Esophagus (tissue), 2 donors: Measurements from ENCODE around the gene RELCH. TPM values are rescaled to one million over a fixed set of nuclear protein-coding genes. Genes with fewer than 3 reads are reported as not detected.
A peak's percentile ranks its signal among the peaks of the same experiment; 100 is the strongest.

Source experiments
- H3K27ac ChIP-seq, 2 donors: one replicate each; pipeline ENCODE4 v1.5.1; 2013; ENCODE audit warnings: low read depth in 2 of 2, mild to moderate bottlenecking in 2 of 2, inconsistent platforms in 1 of 2, low read length in 1 of 2, moderate library complexity in 1 of 2
- H3K27me3 ChIP-seq, 2 donors: one replicate each; pipeline ENCODE4 v1.6.1; 2013; ENCODE audit warnings: low read length in 2 of 2, control low read depth in 1 of 2, mild to moderate bottlenecking in 1 of 2; ENCODE audit not compliant: insufficient read depth in 2 of 2, control insufficient read depth in 1 of 2
- H3K36me3 ChIP-seq, 2 donors: one replicate each; pipeline ENCODE4 v1.6.1; 2013; ENCODE audit warnings: low read length in 1 of 2; ENCODE audit not compliant: control insufficient read depth in 2 of 2, insufficient read depth in 2 of 2
- H3K4me1 ChIP-seq, 2 donors: one replicate each; pipeline ENCODE4 v1.6.1; 2013; ENCODE audit warnings: low read length in 1 of 2; ENCODE audit not compliant: control insufficient read depth in 2 of 2, insufficient read depth in 2 of 2
- H3K4me3 ChIP-seq, 2 donors: one replicate each; pipeline ENCODE4 v1.5.1; 2013; ENCODE audit warnings: low read length in 2 of 2, mild to moderate bottlenecking in 2 of 2, low read depth in 1 of 2, moderate library complexity in 1 of 2
- H3K9me3 ChIP-seq, 2 donors: one replicate each; pipeline ENCODE4 v1.6.1; 2013; ENCODE audit warnings: mild to moderate bottlenecking in 2 of 2, low read depth in 1 of 2, low read length in 1 of 2, moderate library complexity in 1 of 2; ENCODE audit not compliant: control insufficient read depth in 2 of 2, insufficient read depth in 1 of 2
- WGBS, 2 donors: extraction: QIAGEN DNeasy Blood & Tissue Kit; methylation state at CpG; one replicate each; pipeline ENCODE4 v1.1.7; 2013; 5-methylcytosine and 5-hydroxymethylcytosine counted together
- polyA plus RNA-seq, 2 donors: library from polyadenylated mRNA; stranded (reverse); fragments of 200-250 nt; gene quantifications; one replicate each; pipeline ENCODE4 v1.2.3, GENCODE V29; 2013
- donor health status: healthy with polysubstance abuse.
- donor health status: Bipolar disorder and iron deficiency.

The RELCH gene
- polyA plus RNA-seq, 2 donors: 29.4 to 30.0 TPM

- Histone ChIP-seq H3K27me3 (no peaks in the 10 kb centered on the region), H3K27ac (peak overlapping the region in 1 of 2 donors; percentile 40)
- WGBS, 2 donors: 60 to 80% methylated on average over 4 of the region's 4 CpGs
These were observed 19.5 kb downstream of the RELCH start for GRCh38 chr18:62206593-62206992.

DNA sequence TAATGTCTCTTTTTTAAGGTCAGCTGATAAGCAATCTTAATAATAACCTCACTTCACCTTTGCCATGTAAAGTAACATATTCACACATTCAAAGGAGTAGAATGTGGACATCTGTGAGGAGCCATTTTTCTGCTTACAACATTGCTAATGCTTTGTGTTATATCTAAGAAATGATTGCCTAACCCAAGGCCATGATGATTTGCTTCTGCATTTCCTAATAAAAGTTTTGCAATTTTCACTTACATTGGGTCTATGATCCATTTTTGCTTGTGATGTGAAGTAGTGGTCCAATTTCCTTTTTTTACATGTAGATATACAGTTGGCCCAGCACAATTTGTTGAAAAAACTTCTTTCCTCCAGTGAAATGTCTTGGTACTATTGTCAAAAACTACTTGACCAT lies 22.0 kb downstream of the RELCH start:
- H3K27ac ChIP-seq: no peak overlapping the region
- no peaks in the 10 kb centered on the region for H3K4me1 ChIP-seq
- H3K27me3 ChIP-seq: no peaks in the 10 kb centered on the region
- no peak overlapping the region for H3K4me3 ChIP-seq
- H3K36me3 ChIP-seq: peaks cover 4% of the 10 kb centered on the region in 2 donors
- H3K9me3 ChIP-seq: no peaks in the 10 kb centered on the region

More at GRCh38 chr18:62206593-62206992, 19.5 kb downstream of the RELCH start:
- no peaks in the 10 kb centered on the region for H3K9me3 ChIP-seq
- no peak overlapping the region for H3K4me3 ChIP-seq
- H3K36me3 ChIP-seq: no peaks in the 10 kb centered on the region
- H3K4me1 ChIP-seq: no peaks in the 10 kb centered on the region

GRCh38 chr18:62210138-62210537 lies 23.1 kb downstream of the RELCH start:
- no peak overlapping the region for H3K27ac ChIP-seq
- no peaks in the 10 kb centered on the region for H3K9me3 ChIP-seq
- peaks cover 10 to 11% of the 10 kb centered on the region in 2 donors for H3K36me3 ChIP-seq
- no peaks in the 10 kb centered on the region for H3K4me1 ChIP-seq
- no peak overlapping the region for H3K4me3 ChIP-seq
- H3K27me3 ChIP-seq: no peaks in the 10 kb centered on the region
- WGBS, 2 donors: 94 to 100% methylated on average over 1 of the region's 1 CpG

GRCh38 chr18:62211325-62211828 lies 24.3 kb downstream of the RELCH start:
- H3K27ac ChIP-seq: no peak overlapping the region
- H3K36me3 ChIP-seq: peaks cover 10 to 11% of the 10 kb centered on the region in 2 donors
- H3K4me3 ChIP-seq: no peak overlapping the region
- H3K4me1 ChIP-seq: no peaks in the 10 kb centered on the region
- no peaks in the 10 kb centered on the region for H3K9me3 ChIP-seq
- H3K27me3 ChIP-seq: no peaks in the 10 kb centered on the region

- 73 to 79% methylated on average over 1 of the region's 1 CpG for WGBS, 2 donors
- peaks cover 10 to 11% of the 10 kb centered on the region in 2 donors for H3K36me3 ChIP-seq
- H3K4me1 ChIP-seq: no peaks in the 10 kb centered on the region
- no peak overlapping the region for H3K27ac ChIP-seq
- no peak overlapping the region for H3K4me3 ChIP-seq
- H3K27me3 ChIP-seq: no peaks in the 10 kb centered on the region
- no peaks in the 10 kb centered on the region for H3K9me3 ChIP-seq
These were observed 27.7 kb downstream of the RELCH start for GRCh38 chr18:62214790-62215189.

GRCh38 chr18:62224229-62224628 lies 37.2 kb downstream of the RELCH start:
- Histone ChIP-seq H3K36me3 (peaks cover 0 to 2% of the 10 kb centered on the region in 2 donors), H3K9me3 (peaks cover 0 to 2% of the 10 kb centered on the region in 2 donors), H3K4me1 (no peaks in the 10 kb centered on the region), H3K4me3 (no peak overlapping the region), H3K27ac (no peak overlapping the region), H3K27me3 (no peaks in the 10 kb centered on the region)
- 98 to 100% methylated on average over 2 of the region's 2 CpGs for whole genome bisulfite sequencing, 2 donors

- H3K4me3 ChIP-seq: no peak overlapping the region
- peaks cover 0 to 2% of the 10 kb centered on the region in 2 donors for H3K36me3 ChIP-seq
- H3K27me3 ChIP-seq: no peaks in the 10 kb centered on the region
- no peak overlapping the region for H3K27ac ChIP-seq
- peaks cover 0 to 2% of the 10 kb centered on the region in 2 donors for H3K9me3 ChIP-seq
- H3K4me1 ChIP-seq: no peaks in the 10 kb centered on the region
- 95 to 97% methylated on average over 3 of the region's 3 CpGs for WGBS, 2 donors
These were observed 39.0 kb downstream of the RELCH start for GRCh38 chr18:62226047-62226446.

- 95 to 98% methylated on average over 1 of the region's 1 CpG for WGBS, 2 donors
- no peak overlapping the region for H3K4me3 ChIP-seq
- peaks cover 0 to 6% of the 10 kb centered on the region in 2 donors for H3K36me3 ChIP-seq
- H3K27ac ChIP-seq: no peak overlapping the region
- H3K9me3 ChIP-seq: no peaks in the 10 kb centered on the region
- no peaks in the 10 kb centered on the region for H3K4me1 ChIP-seq
- no peaks in the 10 kb centered on the region for H3K27me3 ChIP-seq
These were observed 49.2 kb downstream of the RELCH start for GRCh38 chr18:62236252-62236651.

GRCh38 chr18:62239475-62239874 lies 52.4 kb downstream of the RELCH start:
- 81 to 84% methylated on average over 3 of the region's 3 CpGs for WGBS, 2 donors
- Histone ChIP-seq H3K4me1 (no peaks in the 10 kb centered on the region), H3K4me3 (no peak overlapping the region), H3K27me3 (no peaks in the 10 kb centered on the region), H3K27ac (no peak overlapping the region), H3K9me3 (no peaks in the 10 kb centered on the region), H3K36me3 (peaks cover 0 to 2% of the 10 kb centered on the region in 2 donors)

DNA sequence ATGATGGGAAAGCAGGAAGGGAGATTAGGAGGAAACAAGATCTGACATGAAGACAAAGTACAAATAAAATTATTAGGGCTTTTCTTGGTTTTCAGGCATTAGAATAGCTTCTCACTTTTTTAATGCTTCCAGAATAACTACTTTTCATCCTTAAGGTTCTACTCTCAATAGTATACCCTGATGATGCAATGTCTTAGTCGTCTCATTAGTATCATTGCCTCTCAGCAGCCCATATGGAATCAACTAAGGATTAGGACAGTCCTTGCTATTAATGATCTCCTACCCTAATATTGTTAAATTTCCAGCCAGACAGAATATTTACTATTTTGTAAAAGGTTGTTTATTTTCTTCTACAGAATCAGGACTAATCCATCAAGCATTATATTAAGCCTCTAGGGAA lies 55.9 kb downstream of the RELCH start:
- H3K4me3 ChIP-seq: no peak overlapping the region
- no peak overlapping the region for H3K27ac ChIP-seq
- peaks cover 0 to 5% of the 10 kb centered on the region in 2 donors for H3K36me3 ChIP-seq
- no peaks in the 10 kb centered on the region for H3K9me3 ChIP-seq
- WGBS, 2 donors: 81% methylated on average over 1 of the region's 1 CpG
- H3K4me1 ChIP-seq: no peaks in the 10 kb centered on the region
- H3K27me3 ChIP-seq: no peaks in the 10 kb centered on the region
